ENCODE measurements around the gene PPP2R5D.
A peak's percentile ranks its signal among the peaks of the same experiment; 100 is the strongest.

The PPP2R5D gene

DNA sequence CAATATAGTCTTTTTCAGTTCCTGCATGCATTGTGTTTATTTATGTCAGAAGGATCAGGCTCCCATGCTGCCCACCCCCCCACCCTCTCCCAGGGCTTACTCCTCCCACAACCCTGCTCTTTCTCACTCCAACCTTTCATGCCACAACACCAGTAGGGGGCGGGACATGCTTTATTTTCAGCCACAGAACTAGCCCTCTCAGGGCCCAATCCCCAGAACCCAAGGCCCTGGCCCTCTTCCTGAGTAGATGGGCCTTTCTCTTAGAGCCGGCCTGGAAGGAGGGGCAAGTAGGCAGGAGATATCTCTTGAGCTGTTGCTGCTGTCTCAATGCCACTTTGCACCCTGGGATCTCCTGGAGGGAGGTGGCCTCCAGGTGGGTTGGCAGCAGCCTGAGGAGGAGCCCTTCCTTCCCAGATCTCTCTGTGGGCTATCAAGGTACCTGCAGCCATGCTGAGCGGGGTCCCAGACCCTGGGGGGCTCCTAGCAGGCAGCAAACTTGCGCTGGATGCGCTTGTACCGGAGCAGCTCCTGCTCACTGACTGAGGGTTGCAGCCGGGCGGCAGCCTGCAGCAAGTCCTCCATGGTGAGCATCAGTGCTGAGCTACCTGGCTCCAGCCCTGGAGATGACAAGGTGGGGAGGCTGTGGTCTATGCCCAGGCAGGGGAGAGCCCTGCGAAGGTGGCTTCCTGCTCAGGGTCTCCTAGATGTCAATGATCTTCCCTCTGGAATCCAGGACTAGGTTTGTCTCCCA lies 20.3 kb upstream of the PPP2R5D start:
- DNase-seq, result peak in 1 of 2 donors; percentile 28

DNA sequence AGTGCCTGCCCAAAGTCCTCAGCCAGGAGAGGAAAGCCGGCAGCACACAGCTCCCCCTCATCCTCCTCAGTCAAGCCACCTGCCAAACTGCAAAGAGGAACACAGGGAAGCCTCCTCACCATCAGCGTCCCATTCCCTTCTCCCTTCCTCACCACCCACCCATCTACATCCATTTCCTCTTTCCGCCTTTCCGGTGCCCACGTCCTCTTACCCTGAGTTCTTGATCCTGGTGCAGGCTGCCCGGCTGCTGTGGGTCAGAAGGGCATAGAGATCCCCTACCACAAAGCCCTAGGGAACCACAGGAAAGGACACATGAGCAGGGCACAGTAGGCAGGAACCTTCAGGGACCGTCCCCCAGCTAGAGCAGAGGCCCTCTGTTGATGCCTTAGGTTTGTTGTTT lies 17.8 kb upstream of the PPP2R5D start:
- no peak for DNase-seq

DNA sequence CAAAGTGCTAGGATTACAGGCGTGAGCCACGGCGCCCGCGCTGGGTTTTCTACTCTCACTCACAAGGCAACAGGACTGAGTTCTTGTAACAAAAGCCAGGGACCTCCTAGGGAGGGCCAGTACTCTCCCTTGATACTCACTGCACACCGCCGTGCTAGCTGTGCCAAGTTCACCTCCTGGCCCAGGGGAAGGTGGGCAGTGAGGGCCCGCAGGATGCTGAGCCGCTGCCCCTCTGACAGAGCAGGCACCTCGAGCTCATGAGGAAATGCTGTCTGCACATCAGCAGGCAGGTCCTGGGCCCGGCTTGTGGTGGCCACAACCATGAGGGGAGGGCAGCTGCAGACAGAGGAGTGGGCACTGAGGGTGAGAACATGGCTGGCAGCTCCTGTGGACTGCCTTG lies 17.1 kb upstream of the PPP2R5D start:
- no peak for DNase-seq

GRCh38 chr6:42968126-42968701 lies 16.2 kb upstream of the PPP2R5D start:
- DNase-seq, result no peak

- no peak for DNase-seq
Measured at GRCh38 chr6:42968783-42969182, 15.6 kb upstream of the PPP2R5D start.

GRCh38 chr6:42969431-42969830 lies 14.9 kb upstream of the PPP2R5D start:
- no peak for DNase-seq

GRCh38 chr6:42969934-42970333 lies 14.4 kb upstream of the PPP2R5D start:
- no peak for DNase-seq

- DNase-seq, result peak in 1 of 2 donors; percentile 48
Measured at GRCh38 chr6:42970871-42971612, 13.3 kb upstream of the PPP2R5D start.

- no peak for DNase-seq
Measured at GRCh38 chr6:42971746-42972327, 12.5 kb upstream of the PPP2R5D start.

DNA sequence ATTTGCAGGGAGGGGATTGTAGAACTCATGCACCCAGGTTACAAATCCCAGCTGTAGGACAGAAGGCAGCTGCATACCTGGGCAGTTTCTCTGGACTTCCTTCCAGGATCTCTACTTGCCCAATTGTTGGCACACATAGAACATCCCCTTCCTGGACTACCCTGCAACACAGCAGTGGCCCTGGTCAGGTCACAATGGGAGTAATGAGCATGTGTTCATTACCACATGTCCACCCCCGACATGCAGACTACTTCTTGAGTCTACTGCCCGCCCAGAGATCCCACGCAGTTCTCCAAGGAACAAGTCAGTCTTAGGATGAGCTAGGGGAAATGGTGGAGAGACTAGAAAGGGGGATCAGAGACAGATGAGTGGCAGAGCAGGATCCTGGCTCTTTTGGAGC lies 10.4 kb upstream of the PPP2R5D start:
- no peak for DNase-seq

DNA sequence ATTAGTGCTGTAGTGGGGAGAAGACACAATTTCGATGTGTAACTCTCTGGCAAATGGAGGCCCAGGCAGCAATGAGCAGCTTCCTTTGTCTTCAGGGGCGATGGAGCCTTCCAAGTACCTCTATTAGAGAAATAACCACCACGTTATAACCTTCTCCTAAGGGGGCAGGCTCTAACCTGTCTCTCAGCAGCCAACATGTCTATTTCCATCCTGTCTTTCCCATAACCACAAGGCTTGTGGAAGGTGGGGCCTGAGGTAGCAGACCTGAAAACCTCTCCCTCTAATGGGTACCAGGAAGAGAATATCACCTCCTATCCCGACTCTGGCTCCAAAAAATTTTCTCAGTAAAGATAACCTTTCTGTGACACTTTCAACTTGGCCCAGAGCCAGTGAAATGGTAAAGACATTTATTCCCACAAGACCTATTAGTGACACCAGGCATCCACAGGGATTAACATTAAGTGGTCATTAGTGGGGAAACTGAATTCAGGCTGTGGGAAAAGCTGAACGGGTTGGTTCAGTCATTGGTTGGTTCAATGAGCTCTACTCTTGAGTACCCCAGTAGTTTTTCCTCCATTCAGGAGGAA lies 9.4 kb upstream of the PPP2R5D start:
- DNase-seq, result no peak

- DNase-seq, result no peak
Measured at GRCh38 chr6:42978487-42978838, 5.9 kb upstream of the PPP2R5D start.

DNA sequence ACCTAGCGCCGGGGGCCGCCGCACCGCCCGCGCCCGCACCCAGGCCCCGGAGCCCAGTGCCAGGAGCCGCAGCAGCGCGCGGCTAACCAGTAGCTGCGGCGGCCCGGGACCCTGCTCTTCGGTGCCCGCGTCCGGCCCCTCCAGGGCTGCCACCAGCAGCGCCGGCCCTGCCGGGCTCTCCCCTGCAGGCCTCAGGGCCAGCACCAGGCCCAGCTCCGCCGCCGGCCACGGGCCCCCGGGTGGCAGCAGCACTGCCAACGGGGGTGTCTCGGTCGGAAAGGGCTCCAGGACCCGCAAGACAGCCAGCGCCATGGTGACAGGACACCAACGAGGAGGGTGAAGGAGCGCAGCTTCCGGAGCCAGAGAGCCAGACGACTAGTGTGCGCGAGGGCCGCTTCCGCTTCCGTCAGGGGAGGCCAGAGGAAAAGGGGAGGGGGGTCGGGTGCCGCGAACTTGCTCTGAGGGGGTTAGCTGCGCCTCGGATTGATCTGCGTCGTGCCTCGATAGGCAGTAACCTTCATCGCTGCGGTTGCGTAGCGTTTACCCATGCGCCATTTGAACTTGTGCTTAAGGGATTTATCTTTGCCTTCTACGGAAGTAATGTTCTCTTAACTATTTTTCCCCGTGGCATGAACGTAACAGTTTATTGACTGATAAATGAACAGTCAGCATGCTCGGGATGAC lies 5.4 kb upstream of the PPP2R5D start, which contains the start of gene PEX6:
TSS of gene PEX6 (minus strand) at position 343 of the 684 bp plus-strand sequence. CDS start at position 312, 31 bp downstream.
- DNase-seq, result peak; percentile 66 to 82

DNA sequence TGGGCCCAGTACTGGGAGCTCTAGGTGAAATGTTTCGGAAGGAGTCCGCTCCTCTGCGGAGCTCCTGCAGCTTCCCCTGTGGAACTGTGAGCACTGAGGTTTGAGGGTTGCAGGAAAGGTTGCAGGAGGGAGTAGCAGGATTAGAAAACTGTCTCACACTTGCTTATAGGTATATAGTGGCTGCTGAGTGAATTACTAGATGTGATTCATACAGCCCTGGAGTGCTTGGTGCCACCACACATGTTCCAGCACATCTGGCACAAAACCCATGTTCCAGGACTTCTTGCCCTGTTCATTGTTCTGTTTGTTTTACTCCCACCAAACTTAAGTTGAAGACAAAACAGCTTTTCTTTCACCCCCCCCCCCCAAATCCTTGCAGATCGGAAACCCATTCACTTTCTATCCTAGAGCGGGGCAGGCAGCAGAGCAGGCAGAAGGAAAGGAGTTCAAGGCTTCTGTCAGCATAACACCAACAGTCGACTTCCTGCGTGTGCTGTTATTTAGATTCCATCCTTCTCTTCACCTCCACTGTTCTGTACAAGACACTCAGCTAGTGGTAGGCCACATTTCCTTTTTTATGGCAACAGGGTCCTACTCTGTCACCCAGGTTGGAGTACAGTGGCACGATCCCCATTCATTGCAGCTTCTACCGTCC lies 4.7 kb upstream of the PPP2R5D start:
- peak in 1 of 2 donors; percentile 26 for DNase-seq

- DNase-seq, result no peak
Measured at GRCh38 chr6:42981836-42982235, 2.5 kb upstream of the PPP2R5D start.

GRCh38 chr6:42984924-42985475 lies 630 bp downstream of the PPP2R5D start:
- no peak for DNase-seq

- DNase-seq, result no peak
Measured at GRCh38 chr6:42987533-42988451, 3.4 kb downstream of the PPP2R5D start.

- no peak for DNase-seq
Measured at GRCh38 chr6:42988486-42989020, 4.2 kb downstream of the PPP2R5D start.

- no peak for DNase-seq
Measured at GRCh38 chr6:42989923-42990322, 5.6 kb downstream of the PPP2R5D start.

GRCh38 chr6:42993445-42993844 lies 9.1 kb downstream of the PPP2R5D start:
- no peak for DNase-seq
